Neuronal stem cell (in vitro differentiated cells): ENCODE data around the gene MBD3L3.
"Not testable (repeated sequence)": the region's sequence is repeated elsewhere in the genome, so short reads cannot be mapped to it uniquely, and the experiment has no call there.

ENCODE experiments used
- DNase-seq: peaks from one replicate; pipeline ENCODE4 v3.0.0-alpha.2; 2013; ENCODE audit warnings: low spot score
- H2AFZ ChIP-seq: one replicate; pipeline ENCODE4 v1.6.1; 2013; ENCODE audit warnings: mild to moderate bottlenecking, low read length, inconsistent platforms
- H2AK5ac ChIP-seq: 2 replicates; pipeline ENCODE4 v1.6.1; 2013; ENCODE audit warnings: low read depth, mild to moderate bottlenecking, inconsistent platforms, low read length, moderate library complexity, mixed read lengths
- H2BK120ac ChIP-seq: 2 replicates; pipeline ENCODE4 v1.6.1; 2013; ENCODE audit warnings: low read depth, mild to moderate bottlenecking, inconsistent platforms, low read length, moderate library complexity, mixed read lengths
- H2BK12ac ChIP-seq: one replicate; pipeline ENCODE4 v1.6.1; 2013; ENCODE audit warnings: low read length, inconsistent platforms
- H2BK15ac ChIP-seq: 2 replicates; pipeline ENCODE4 v1.6.1; 2013; ENCODE audit warnings: mild to moderate bottlenecking, low read length, inconsistent platforms, mixed read lengths
- H2BK5ac ChIP-seq: one replicate; pipeline ENCODE4 v1.6.1; 2013; ENCODE audit warnings: inconsistent platforms, mild to moderate bottlenecking, low read length, moderate library complexity
- H3K14ac ChIP-seq: one replicate; pipeline ENCODE4 v1.6.1; 2013; ENCODE audit warnings: low read length, inconsistent platforms
- H3K18ac ChIP-seq: 2 replicates; pipeline ENCODE4 v1.6.1; 2013; ENCODE audit warnings: low read length, inconsistent platforms
- H3K23ac ChIP-seq: 2 replicates; pipeline ENCODE4 v1.6.1; 2013; ENCODE audit warnings: low read depth, mild to moderate bottlenecking, mixed read lengths, low read length, inconsistent platforms; ENCODE audit not compliant: poor library complexity
- H3K27ac ChIP-seq: replicated peaks from 3 replicates; pipeline ENCODE4 v1.5.1; 2013; ENCODE audit warnings: low read length, inconsistent platforms
- H3K27me3 ChIP-seq, 3 experiments: 2 replicates each; pipeline ENCODE4 v1.6.1; 2013; ENCODE audit warnings: low read length in 3 of 3, mild to moderate bottlenecking in 2 of 3, inconsistent platforms in 1 of 3, low read depth in 1 of 3, mixed read lengths in 1 of 3, moderate library complexity in 1 of 3; ENCODE audit not compliant: control insufficient read depth in 3 of 3, insufficient read depth in 3 of 3
- H3K36me3 ChIP-seq, 2 donors: replicated peaks in 1 of 2; 2 replicates each; pipeline ENCODE4 v1.6.1; 2013; ENCODE audit warnings: low read length in 2 of 2; ENCODE audit not compliant: control insufficient read depth in 2 of 2, insufficient read depth in 2 of 2
- H3K4ac ChIP-seq: 2 replicates; pipeline ENCODE4 v1.6.1; 2013; ENCODE audit warnings: inconsistent platforms, mild to moderate bottlenecking, low read length, moderate library complexity
- H3K4me1 ChIP-seq, 2 donors: 1 replicate in 1 of 2; 2 replicates in 1 of 2; pipeline ENCODE4 v1.6.1; 2013; ENCODE audit warnings: low read length in 2 of 2, low read depth in 1 of 2; ENCODE audit not compliant: control insufficient read depth in 2 of 2, insufficient read depth in 1 of 2
- H3K4me2 ChIP-seq: one replicate; pipeline ENCODE4 v1.6.1; 2013; ENCODE audit warnings: mild to moderate bottlenecking, low read length, inconsistent platforms; ENCODE audit not compliant: insufficient read depth, poor library complexity, severe bottlenecking
- H3K4me3 ChIP-seq, 2 donors: 2 replicates each; pipeline ENCODE4 v1.5.1; 2013; ENCODE audit warnings: low read length in 2 of 2, mild to moderate bottlenecking in 2 of 2, inconsistent platforms in 1 of 2, moderate library complexity in 1 of 2
- H3K79me1 ChIP-seq: one replicate; pipeline ENCODE4 v1.6.1; 2013; ENCODE audit warnings: low read depth, mild to moderate bottlenecking, inconsistent platforms, low read length, moderate library complexity
- H3K9ac ChIP-seq: one replicate; pipeline ENCODE4 v1.6.1; 2013; ENCODE audit warnings: mild to moderate bottlenecking, low read depth, low read length, inconsistent platforms; ENCODE audit not compliant: poor library complexity
- H3K9me3 ChIP-seq, 2 donors: replicated peaks in 1 of 2; 2 replicates each; pipeline versions ENCODE3 to v1.6.1; 2013; ENCODE audit warnings: low read length in 2 of 2, mild to moderate bottlenecking in 2 of 2, inconsistent platforms in 1 of 2, low read depth in 1 of 2, mixed read lengths in 1 of 2, moderate library complexity in 1 of 2; ENCODE audit not compliant: control insufficient read depth in 2 of 2, insufficient read depth in 1 of 2
- H4K8ac ChIP-seq: one replicate; pipeline ENCODE4 v1.6.1; 2013; ENCODE audit warnings: low read depth, mild to moderate bottlenecking, inconsistent platforms, low read length, moderate library complexity
- H4K91ac ChIP-seq: one replicate; pipeline ENCODE4 v1.6.1; 2013; ENCODE audit warnings: low read length, low read depth, mild to moderate bottlenecking, inconsistent platforms; ENCODE audit not compliant: poor library complexity
- WGBS, 2 donors: extraction: QIAGEN DNeasy Blood & Tissue Kit; methylation state at CpG; one replicate each; pipeline ENCODE4 v1.1.7; 2013; ENCODE audit warnings: missing lambda C conversion rate in 2 of 2, mixed read lengths in 1 of 2; ENCODE audit not compliant: insufficient read length in 2 of 2, insufficient replicate concordance in 1 of 2; ENCODE audit errors: extremely low coverage in 2 of 2; 5-methylcytosine and 5-hydroxymethylcytosine counted together

Gene MBD3L3

GRCh38 chr19:7063339-7063738, 4.9 kb upstream of the MBD3L3 start:
- no CpG with 5 or more reads among the region's 4 CpGs for WGBS, 2 donors
- Histone ChIP-seq H2BK12ac (no peak overlapping the region), H2BK5ac (no peak overlapping the region), H3K27ac (no peak overlapping the region), H2BK15ac (no peak overlapping the region), H3K79me1 (no peaks in the 10 kb centered on the region), H3K27me3 (no peaks in the 10 kb centered on the region), H3K9ac (no peak overlapping the region), H3K14ac (no peak overlapping the region), H3K4me3 (no peak overlapping the region), H3K4me1 (no peaks in the 10 kb centered on the region), H3K36me3 (no peaks in the 10 kb centered on the region), H3K4ac (no peak overlapping the region), H2AK5ac (no peak overlapping the region), H2AFZ (no peak overlapping the region), H3K9me3 (peaks cover 4 to 7% of the 10 kb centered on the region in 2 donors), H4K91ac (no peak overlapping the region), H4K8ac (no peak overlapping the region), H3K4me2 (no peak overlapping the region), H3K23ac (no peak overlapping the region), H3K18ac (no peak overlapping the region), H2BK120ac (no peak overlapping the region)
- DNase-seq, result no peak

GRCh38 chr19:7059977-7060376, 1.5 kb upstream of the MBD3L3 start:
- not testable (repeated sequence) for H2AFZ ChIP-seq, H3K9me3 ChIP-seq, H3K4me2 ChIP-seq, H3K27me3 ChIP-seq, H3K36me3 ChIP-seq, H4K8ac ChIP-seq, H3K23ac ChIP-seq, H3K79me1 ChIP-seq, H2BK12ac ChIP-seq, H3K18ac ChIP-seq, H3K4me3 ChIP-seq, H2BK5ac ChIP-seq, H3K27ac ChIP-seq, H2AK5ac ChIP-seq, DNase-seq, H4K91ac ChIP-seq, H2BK15ac ChIP-seq, H3K9ac ChIP-seq, H3K4ac ChIP-seq, H3K4me1 ChIP-seq, H3K14ac ChIP-seq, H2BK120ac ChIP-seq
- WGBS, 2 donors, result no CpG with 5 or more reads among the region's 2 CpGs

- not testable (repeated sequence) for H3K23ac ChIP-seq, H3K18ac ChIP-seq, H2BK120ac ChIP-seq, H3K14ac ChIP-seq, H3K4me3 ChIP-seq, H3K27ac ChIP-seq, H3K4ac ChIP-seq, H3K9ac ChIP-seq, H2AK5ac ChIP-seq, DNase-seq, H3K4me2 ChIP-seq, H2AFZ ChIP-seq, H2BK12ac ChIP-seq, H4K91ac ChIP-seq, H2BK15ac ChIP-seq, H3K4me1 ChIP-seq, H3K79me1 ChIP-seq, H2BK5ac ChIP-seq, H3K9me3 ChIP-seq, H4K8ac ChIP-seq, H3K36me3 ChIP-seq, H3K27me3 ChIP-seq
- WGBS, 2 donors, result no CpG with 5 or more reads among the region's 16 CpGs
These were observed 2.1 kb downstream of the MBD3L3 start for GRCh38 chr19:7056371-7056770.

GRCh38 chr19:7055679-7056078, 2.8 kb downstream of the MBD3L3 start:
- not testable (repeated sequence) for H4K8ac ChIP-seq, H4K91ac ChIP-seq, H2BK120ac ChIP-seq, H2BK15ac ChIP-seq, H3K27me3 ChIP-seq, H3K4ac ChIP-seq, H3K9me3 ChIP-seq, H2AK5ac ChIP-seq, H3K9ac ChIP-seq, H3K4me2 ChIP-seq, H3K14ac ChIP-seq, H3K36me3 ChIP-seq, H2BK5ac ChIP-seq, H3K4me3 ChIP-seq, H3K18ac ChIP-seq, DNase-seq, H3K79me1 ChIP-seq, H2AFZ ChIP-seq, H2BK12ac ChIP-seq, H3K27ac ChIP-seq, H3K4me1 ChIP-seq, H3K23ac ChIP-seq
- WGBS, 2 donors, result no CpG with 5 or more reads among the region's 14 CpGs
